GM18868 (cell line): ENCODE measurements around the gene METTL15.
"Not testable (repeated sequence)": the region's sequence is repeated elsewhere in the genome, so short reads cannot be mapped to it uniquely, and the experiment has no call there.

Experiments used
- ATAC-seq: cut with Tn5 transposase; IDR thresholded peaks from one replicate; pipeline ENCODE4 v1.9.1; 2021; ENCODE audit warnings: mild to moderate bottlenecking, moderate library complexity; ENCODE audit not compliant: unreplicated experiment

Gene METTL15, protein sequence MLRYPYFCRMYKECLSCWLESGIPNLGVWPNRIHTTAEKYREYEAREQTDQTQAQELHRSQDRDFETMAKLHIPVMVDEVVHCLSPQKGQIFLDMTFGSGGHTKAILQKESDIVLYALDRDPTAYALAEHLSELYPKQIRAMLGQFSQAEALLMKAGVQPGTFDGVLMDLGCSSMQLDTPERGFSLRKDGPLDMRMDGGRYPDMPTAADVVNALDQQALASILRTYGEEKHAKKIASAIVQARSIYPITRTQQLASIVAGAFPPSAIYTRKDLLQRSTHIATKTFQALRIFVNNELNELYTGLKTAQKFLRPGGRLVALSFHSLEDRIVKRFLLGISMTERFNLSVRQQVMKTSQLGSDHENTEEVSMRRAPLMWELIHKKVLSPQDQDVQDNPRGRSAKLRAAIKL

GRCh38 chr11:28107750-28108618 is at the start of gene METTL15, which contains the start of gene KIF18A:
Gene METTL15, plus strand, starts transcription at chr11:28108388. Its CDS starts 4,947 bp downstream, at chr11:28113335.
Gene KIF18A, minus strand, starts transcription at chr11:28108156. Its CDS starts 10,209 bp downstream, at chr11:28097947.
- ATAC-seq: peak; percentile 92

- ATAC-seq: no peak
Observed at GRCh38 chr11:28071305-28071704, 36.9 kb upstream of the METTL15 start.

DNA sequence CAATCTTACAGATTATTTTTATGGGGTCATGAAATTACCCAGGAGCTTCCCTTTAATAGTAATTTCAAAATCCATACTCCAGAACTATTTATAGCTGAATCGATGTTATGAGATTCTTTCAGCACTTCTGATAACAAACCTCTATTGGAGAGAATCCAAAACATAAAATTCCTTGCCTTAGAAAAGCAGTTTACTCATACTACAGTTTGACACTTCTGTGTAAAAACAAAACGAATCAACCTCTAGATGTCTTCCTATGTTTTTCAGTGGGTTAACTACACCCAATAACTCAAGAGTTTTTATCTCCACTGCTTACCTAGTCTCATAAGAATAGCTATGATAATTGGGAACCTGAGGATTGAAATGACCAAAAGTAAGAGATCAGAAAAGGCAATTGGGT is 35.9 kb upstream of the METTL15 start:
- ATAC-seq: no peak

GRCh38 chr11:28077521-28077920 is 30.7 kb upstream of the METTL15 start:
- ATAC-seq: no peak

DNA sequence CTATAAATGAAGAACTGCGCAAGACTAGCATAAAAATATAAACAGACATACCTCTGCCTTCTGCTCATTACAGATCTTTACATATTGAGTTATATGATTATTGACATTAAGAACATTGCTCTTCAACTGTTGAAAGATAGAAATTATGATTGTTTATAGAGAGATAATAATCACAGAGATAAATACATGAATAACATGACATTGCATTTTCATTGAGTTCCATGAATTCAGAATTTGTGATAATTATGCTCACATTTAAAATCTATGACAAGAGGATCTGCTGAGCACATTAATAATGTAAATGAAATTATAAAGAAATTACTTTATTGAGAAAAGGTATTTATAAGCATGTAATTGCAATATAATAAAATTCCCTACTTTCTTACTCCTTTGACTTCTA is 25.1 kb upstream of the METTL15 start:
- ATAC-seq: no peak

GRCh38 chr11:28086569-28086968 is 21.6 kb upstream of the METTL15 start:
- ATAC-seq: no peak

DNA sequence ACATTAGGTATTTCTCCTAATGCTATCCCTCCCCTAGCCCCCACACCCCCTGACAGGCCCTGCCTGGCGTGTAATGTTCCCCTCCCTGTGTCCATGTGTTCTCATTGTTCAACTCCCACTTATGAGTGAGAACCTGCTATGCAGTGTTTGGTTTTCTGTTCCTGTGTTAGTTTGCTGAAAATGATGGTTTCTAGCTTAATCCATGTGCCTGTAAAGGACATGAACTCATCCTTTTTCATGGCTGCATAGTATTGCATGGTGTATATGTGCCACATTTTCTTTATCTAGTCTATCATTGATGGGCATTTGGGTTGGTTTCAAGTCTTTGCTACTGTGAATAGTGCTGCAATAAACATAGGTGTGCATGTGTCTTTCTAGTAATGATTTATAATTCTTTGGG is 21.0 kb upstream of the METTL15 start:
- not testable (repeated sequence) for ATAC-seq

GRCh38 chr11:28087693-28088092 is 20.5 kb upstream of the METTL15 start:
- ATAC-seq: not testable (repeated sequence)

DNA sequence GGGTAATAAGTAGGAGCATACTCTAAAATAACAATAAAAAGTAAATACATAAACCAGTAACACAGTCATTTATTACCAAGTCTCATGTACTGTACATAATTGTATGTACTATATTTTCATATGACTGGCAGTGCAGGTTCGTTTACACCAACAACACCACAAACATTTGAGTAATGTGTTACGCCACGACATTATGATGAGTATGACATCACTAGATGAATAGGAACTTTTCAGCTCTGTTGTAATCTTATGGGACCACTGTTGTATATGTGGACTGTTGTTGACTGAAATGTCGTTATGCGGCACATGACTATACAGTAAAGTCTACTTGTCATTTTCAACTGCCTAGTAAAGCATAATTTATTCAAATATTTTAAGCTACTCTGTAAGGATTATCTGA is 18.8 kb upstream of the METTL15 start:
- no peak for ATAC-seq

DNA sequence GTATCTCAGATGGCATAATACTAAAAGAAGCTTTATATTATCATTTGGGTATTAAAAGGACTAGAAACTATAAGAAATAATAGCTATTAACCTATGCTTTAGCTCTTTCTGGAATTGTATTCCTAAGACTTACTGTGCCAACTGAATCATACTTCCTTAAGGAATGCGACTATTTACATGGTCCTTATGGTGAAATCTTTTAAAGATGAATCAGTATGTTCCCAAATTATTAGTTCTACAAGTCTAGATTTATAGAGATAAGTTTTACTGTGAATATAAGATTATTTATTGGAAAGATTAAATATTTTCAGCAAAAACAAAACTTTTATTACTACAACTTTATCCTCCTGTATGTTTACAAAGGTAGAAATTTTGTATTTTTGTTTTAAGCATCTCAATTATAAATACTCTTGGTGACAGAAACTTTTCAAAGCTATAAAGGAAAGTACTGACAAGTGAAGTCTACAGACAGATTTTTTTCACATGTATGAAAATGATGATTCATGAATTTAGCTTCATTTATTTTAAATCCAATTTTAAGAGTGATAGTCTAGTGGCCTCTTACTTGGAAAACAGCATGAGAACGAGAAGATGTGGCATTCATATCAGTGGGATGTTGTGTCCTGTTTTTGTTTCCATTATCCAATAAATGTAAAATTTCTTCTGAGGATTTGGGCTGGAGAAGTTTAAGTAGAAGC is 18.0 kb upstream of the METTL15 start:
- ATAC-seq: no peak

DNA sequence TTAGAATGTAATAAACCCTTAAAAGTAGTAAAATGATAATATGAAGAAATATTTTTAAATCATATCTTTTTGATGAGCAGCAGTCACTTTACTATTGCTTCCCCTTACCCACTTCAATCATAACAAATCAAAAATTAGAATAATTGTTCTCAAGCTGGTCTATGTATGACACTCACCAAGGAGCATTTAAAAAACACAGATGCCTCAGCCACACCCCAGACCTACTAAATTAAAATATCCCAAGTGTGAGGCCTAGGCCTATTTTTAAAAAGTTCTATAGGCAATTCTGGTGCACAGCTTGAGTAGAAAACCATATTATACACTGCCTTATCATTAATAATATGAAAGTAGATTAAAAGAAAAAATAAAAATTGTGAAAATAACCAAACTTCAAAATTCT is 15.4 kb upstream of the METTL15 start:
- ATAC-seq: no peak

- ATAC-seq: no peak
Observed at GRCh38 chr11:28098257-28098656, 9.9 kb upstream of the METTL15 start.

GRCh38 chr11:28099715-28100114 is 8.5 kb upstream of the METTL15 start:
- ATAC-seq: no peak

DNA sequence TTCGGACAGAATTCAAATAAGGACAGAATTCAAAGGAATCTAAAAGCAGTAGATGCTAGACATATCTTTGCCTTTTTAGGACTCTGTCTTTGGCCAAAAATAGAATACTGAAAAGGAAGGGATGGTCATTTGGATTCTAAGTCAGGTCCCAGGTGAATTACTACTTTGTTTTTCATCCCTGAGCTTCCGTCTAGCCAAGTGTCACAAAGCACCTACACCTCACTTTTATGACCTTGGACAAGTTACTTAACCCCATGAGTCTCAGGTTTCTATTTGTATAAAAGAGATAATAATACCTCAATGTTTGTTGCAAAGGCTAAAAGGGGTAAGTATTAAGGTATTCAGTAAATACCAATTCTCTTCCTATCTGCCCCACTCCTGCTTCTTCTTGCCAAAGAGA is 7.5 kb upstream of the METTL15 start:
- ATAC-seq: no peak

DNA sequence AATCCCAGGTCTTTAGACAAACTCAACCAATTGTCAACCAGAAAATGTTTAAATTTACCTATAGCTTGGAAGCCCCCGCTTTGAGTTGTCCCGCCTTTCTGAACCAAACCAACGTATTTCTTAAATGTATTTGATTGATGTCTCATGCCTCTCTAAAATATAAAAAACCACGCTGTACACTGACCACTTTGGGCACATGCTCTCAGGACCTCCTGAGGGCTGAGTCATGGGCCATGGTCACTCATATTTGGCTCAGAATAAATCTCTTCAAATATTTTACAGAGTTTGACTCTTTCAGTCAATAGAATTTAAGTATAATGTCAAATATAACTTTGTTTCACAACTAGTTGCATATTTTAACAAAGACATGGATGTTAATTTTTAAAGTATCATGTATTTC is 5.9 kb upstream of the METTL15 start:
- ATAC-seq: not testable (repeated sequence)

DNA sequence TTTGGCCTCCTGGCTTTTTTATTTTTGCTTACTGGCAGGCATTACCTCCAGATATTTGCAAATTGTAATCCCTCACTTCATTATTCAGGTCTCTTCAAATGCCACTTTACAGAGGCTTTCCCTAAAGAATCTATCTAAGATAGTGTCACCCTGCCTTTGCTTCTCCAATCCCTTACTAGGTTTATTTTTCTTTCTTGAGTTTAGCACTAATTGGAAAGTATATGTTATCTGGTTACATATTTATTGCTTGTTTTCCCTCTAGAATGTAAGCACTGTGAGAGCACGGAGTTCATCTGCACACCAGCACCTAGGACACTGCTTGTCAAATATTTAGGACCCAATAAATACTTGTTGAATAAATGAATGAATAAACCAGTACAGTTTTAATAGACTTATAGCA is 3.8 kb upstream of the METTL15 start:
- no peak for ATAC-seq

GRCh38 chr11:28104984-28105383 is 3.2 kb upstream of the METTL15 start:
- ATAC-seq: no peak

- no peak for ATAC-seq
Observed at GRCh38 chr11:28105869-28106268, 2.3 kb upstream of the METTL15 start.

GRCh38 chr11:28106353-28107043 is 1.7 kb upstream of the METTL15 start:
- no peak for ATAC-seq

GRCh38 chr11:28107191-28107749 is 918 bp upstream of the METTL15 start:
- peak; percentile 0 for ATAC-seq
